ENCODE data around the gene CACNA1E. TPM values are rescaled to one million over a fixed set of nuclear protein-coding genes. Genes with fewer than 3 reads are reported as not detected.

The CACNA1E gene
- total RNA-seq, 4 donors from 2014 or later, result 0.47 to 0.83 TPM; not detected in 2

DNA sequence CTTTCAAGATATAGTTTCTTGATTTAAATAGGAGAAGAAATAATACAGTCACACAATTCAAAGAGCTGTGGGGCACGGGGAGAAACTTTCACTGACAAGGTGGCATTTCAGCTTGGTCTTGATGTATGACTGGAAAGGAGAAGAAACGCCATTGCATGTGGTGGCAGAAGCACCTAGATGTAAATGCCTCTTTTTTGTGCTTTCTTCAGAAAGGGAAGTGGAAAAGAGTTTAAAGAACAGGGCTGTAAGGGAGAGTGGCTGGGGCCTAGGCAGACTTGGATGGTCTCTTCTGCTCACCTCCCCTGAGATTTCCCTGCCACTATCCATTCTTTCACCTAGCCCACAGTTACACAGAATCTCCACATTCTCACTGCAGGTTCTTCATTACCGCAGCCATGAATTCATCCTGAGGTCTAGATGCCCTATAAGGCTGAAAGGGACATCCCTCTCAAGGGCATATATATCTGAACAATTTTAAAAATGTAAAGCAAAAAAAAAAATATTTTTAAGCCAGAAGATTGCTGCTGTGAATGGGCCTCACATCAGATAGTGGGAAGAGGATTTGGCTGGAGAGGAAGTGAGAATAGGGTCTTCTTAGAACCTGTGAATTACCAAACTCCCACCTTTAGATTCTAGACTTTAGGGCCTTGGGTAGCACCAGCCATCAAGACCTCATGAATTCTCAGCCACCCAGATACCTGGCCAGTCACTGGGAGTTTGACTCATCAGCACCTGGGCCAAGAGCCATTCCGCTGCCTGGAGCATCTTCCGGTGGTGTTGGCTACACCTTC is 23.4 kb downstream of the CACNA1E start:
- peaks cover 0 to 10% (median 0%) of the 10 kb centered on the region in 4 donors for H3K4me1 ChIP-seq
- no peaks in the 10 kb centered on the region for H3K36me3 ChIP-seq
- no peak for TF ChIP-seq POLR2A (IDR thresholded peaks at IDR 0.05)
- TF ChIP-seq, protein P1, sequence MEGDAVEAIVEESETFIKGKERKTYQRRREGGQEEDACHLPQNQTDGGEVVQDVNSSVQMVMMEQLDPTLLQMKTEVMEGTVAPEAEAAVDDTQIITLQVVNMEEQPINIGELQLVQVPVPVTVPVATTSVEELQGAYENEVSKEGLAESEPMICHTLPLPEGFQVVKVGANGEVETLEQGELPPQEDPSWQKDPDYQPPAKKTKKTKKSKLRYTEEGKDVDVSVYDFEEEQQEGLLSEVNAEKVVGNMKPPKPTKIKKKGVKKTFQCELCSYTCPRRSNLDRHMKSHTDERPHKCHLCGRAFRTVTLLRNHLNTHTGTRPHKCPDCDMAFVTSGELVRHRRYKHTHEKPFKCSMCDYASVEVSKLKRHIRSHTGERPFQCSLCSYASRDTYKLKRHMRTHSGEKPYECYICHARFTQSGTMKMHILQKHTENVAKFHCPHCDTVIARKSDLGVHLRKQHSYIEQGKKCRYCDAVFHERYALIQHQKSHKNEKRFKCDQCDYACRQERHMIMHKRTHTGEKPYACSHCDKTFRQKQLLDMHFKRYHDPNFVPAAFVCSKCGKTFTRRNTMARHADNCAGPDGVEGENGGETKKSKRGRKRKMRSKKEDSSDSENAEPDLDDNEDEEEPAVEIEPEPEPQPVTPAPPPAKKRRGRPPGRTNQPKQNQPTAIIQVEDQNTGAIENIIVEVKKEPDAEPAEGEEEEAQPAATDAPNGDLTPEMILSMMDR (IDR thresholded peaks at IDR 0.05), result no peak
- H3K27ac ChIP-seq, result no peak overlapping the region
- H3K4me3 ChIP-seq, result no peak overlapping the region
- no peaks in the 10 kb centered on the region for H3K9me3 ChIP-seq
- no peak for DNase-seq
- no peaks in the 10 kb centered on the region for H3K27me3 ChIP-seq

- no peak overlapping the region for H3K4me3 ChIP-seq
- no peaks in the 10 kb centered on the region for H3K36me3 ChIP-seq
- no peaks in the 10 kb centered on the region for H3K27me3 ChIP-seq
- TF ChIP-seq, protein P1 (IDR thresholded peaks at IDR 0.05), result no peak
- no peak for TF ChIP-seq POLR2A (IDR thresholded peaks at IDR 0.05)
- H3K27ac ChIP-seq, result no peak overlapping the region
- H3K9me3 ChIP-seq, result no peaks in the 10 kb centered on the region
- DNase-seq, result no peak
- H3K4me1 ChIP-seq, result peaks cover 0 to 10% (median 0%) of the 10 kb centered on the region in 4 donors
Measured at GRCh38 chr1:181508486-181509165, 25.3 kb downstream of the CACNA1E start.

DNA sequence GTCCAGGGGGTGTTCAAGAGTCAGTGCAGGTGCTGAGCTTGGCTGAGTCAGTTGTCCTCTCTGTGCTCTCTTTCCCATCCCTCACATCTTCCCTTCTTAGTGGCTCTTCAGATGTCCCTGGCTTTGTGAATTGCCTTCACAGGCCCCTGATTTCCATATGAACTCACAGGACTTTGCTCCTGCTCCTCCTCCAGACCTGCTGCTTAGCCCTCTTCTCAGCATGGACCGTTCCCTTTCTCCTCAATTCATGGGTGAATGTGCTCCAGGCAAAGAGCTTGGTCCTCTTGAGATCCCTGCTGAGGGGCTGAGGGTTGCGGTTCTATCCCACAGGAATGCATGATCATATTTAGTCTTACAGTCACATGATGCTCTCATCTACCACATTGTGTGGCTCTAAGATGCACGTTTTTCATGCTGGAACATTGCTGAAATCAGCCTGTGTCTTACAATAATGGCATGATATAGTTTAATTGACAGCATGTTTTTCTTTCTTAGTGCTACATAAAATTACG is 30.5 kb downstream of the CACNA1E start:
- Histone ChIP-seq H3K27ac (no peak overlapping the region), H3K9me3 (no peaks in the 10 kb centered on the region), H3K36me3 (no peaks in the 10 kb centered on the region), H3K27me3 (no peaks in the 10 kb centered on the region), H3K4me3 (no peak overlapping the region), H3K4me1 (no peaks in the 10 kb centered on the region)
- no peak for DNase-seq
- TF ChIP-seq, protein P1 (IDR thresholded peaks at IDR 0.05), result no peak
- TF ChIP-seq POLR2A (IDR thresholded peaks at IDR 0.05), result no peak

- Histone ChIP-seq H3K27me3 (no peaks in the 10 kb centered on the region), H3K27ac (no peak overlapping the region), H3K36me3 (no peaks in the 10 kb centered on the region), H3K4me1 (no peaks in the 10 kb centered on the region), H3K4me3 (no peak overlapping the region), H3K9me3 (no peaks in the 10 kb centered on the region)
- DNase-seq, result no peak
- TF ChIP-seq, protein P1 (IDR thresholded peaks at IDR 0.05), result no peak
- TF ChIP-seq POLR2A (IDR thresholded peaks at IDR 0.05), result no peak
Measured at GRCh38 chr1:181514298-181515290, 31.3 kb downstream of the CACNA1E start.

GRCh38 chr1:181516706-181517105 is 33.4 kb downstream of the CACNA1E start:
- TF ChIP-seq, protein P1 (IDR thresholded peaks at IDR 0.05), result no peak
- TF ChIP-seq POLR2A (IDR thresholded peaks at IDR 0.05), result no peak
- no peak for DNase-seq
- no peaks in the 10 kb centered on the region for H3K36me3 ChIP-seq
- no peaks in the 10 kb centered on the region for H3K9me3 ChIP-seq
- H3K27ac ChIP-seq, result no peak overlapping the region
- no peak overlapping the region for H3K4me3 ChIP-seq
- no peaks in the 10 kb centered on the region for H3K27me3 ChIP-seq
- no peaks in the 10 kb centered on the region for H3K4me1 ChIP-seq

Data from Peyer's patch (tissue), 4 donors.